H1 (cell line): ENCODE measurements around the gene CD8B2. TPM values are rescaled to one million over a fixed set of nuclear protein-coding genes. Genes with fewer than 3 reads are reported as not detected.

ENCODE experiments used
- CTCF ChIA-PET: fragments of 300-600 bp; sonication (Branson Sonifier 250); formaldehyde crosslinking; loops from one replicate; lab custom pipeline; 2021; ENCODE audit not compliant: partially characterized antibody; lab: Charles Lee
- POLR2A ChIA-PET: fragments of 300-600 bp; sonication (Branson Sonifier 250); formaldehyde crosslinking; loops from one replicate; lab custom pipeline; 2021; ENCODE audit warnings: inconsistent platforms; ENCODE audit not compliant: partially characterized antibody; lab: Charles Lee
- DNase-seq, 2 experiments: peaks; one replicate each; pipeline versions ENCODE4 v3.0.0 to v3.0.0-alpha.2; 2010 to 2022; ENCODE audit warnings: low spot score in 2 of 2, low read depth in 1 of 2, mixed read lengths in 1 of 2
- FAIRE-seq: peaks from 2 replicates; lab custom pipeline; 2011; peaks lifted over from hg19 to GRCh38; lab: Jason Lieb, UNC
- H2AFZ ChIP-seq: 2 replicates; pipeline ENCODE4 v1.8.1; 2012; ENCODE audit warnings: low read length, inconsistent platforms
- H2AK5ac ChIP-seq: 2 replicates; pipeline ENCODE4 v1.6.1; 2013; ENCODE audit warnings: low read depth, low read length
- H2BK120ac ChIP-seq: replicated peaks from 2 replicates; pipeline ENCODE3; 2013; ENCODE audit warnings: low read depth, low read length, inconsistent platforms
- H2BK12ac ChIP-seq: 2 replicates; pipeline ENCODE4 v1.6.1; 2013; ENCODE audit warnings: low read depth, low read length
- H2BK15ac ChIP-seq: 2 replicates; pipeline ENCODE4 v1.6.1; 2013; ENCODE audit warnings: low read length
- H2BK20ac ChIP-seq: 2 replicates; pipeline ENCODE4 v1.6.1; 2013; ENCODE audit warnings: low read length
- H2BK5ac ChIP-seq: 2 replicates; pipeline ENCODE4 v1.6.1; 2013; ENCODE audit warnings: low read depth, low read length
- H3K14ac ChIP-seq: 2 replicates; pipeline ENCODE4 v1.6.1; 2013; ENCODE audit warnings: inconsistent platforms; ENCODE audit not compliant: insufficient read length
- H3K18ac ChIP-seq: 2 replicates; pipeline ENCODE4 v1.6.1; 2013; ENCODE audit warnings: low read length; ENCODE audit errors: extremely low read depth
- H3K23ac ChIP-seq: 2 replicates; pipeline ENCODE4 v1.6.1; 2013; ENCODE audit warnings: inconsistent platforms; ENCODE audit not compliant: insufficient read length
- H3K23me2 ChIP-seq: 2 replicates; pipeline ENCODE4 v1.6.1; 2013; ENCODE audit warnings: low read depth, low read length
- H3K27ac ChIP-seq: 2 replicates; pipeline ENCODE4 v1.6.1; 2011; ENCODE audit warnings: low read depth, low read length, inconsistent platforms
- H3K27me3 ChIP-seq, 4 experiments: replicated peaks in 1 of 4; 1 replicate in 1 of 4; 2 replicates in 3 of 4; pipeline versions ENCODE4 v1.6.1 to v1.8.1; 2011 to 2013; ENCODE audit warnings: low read length in 3 of 4, mild to moderate bottlenecking in 3 of 4, inconsistent platforms in 2 of 4, mixed read lengths in 2 of 4, moderate library complexity in 1 of 4; ENCODE audit not compliant: control insufficient read depth in 3 of 4, insufficient read depth in 3 of 4; ENCODE audit errors: extremely low read depth in 1 of 4
- H3K36me3 ChIP-seq, 4 experiments: 2 replicates each; pipeline versions ENCODE4 v1.6.1 to v1.8.1; 2011 to 2013; ENCODE audit warnings: mild to moderate bottlenecking in 4 of 4, low read length in 3 of 4, moderate library complexity in 2 of 4, control low read depth in 1 of 4, inconsistent platforms in 1 of 4; ENCODE audit not compliant: insufficient read depth in 4 of 4, control insufficient read depth in 2 of 4
- H3K4ac ChIP-seq: replicated peaks from 2 replicates; pipeline ENCODE3; 2013; ENCODE audit warnings: low read length, low read depth, mixed read lengths, inconsistent platforms; ENCODE audit not compliant: insufficient read length
- H3K4me1 ChIP-seq, 4 experiments: replicated peaks in 1 of 4; 1 replicate in 1 of 4; 2 replicates in 3 of 4; pipeline versions ENCODE4 v1.6.1 to v1.8.1; 2011 to 2013; ENCODE audit warnings: low read length in 3 of 4, inconsistent platforms in 2 of 4, mixed read lengths in 1 of 4; ENCODE audit not compliant: insufficient read depth in 4 of 4, control insufficient read depth in 3 of 4
- H3K4me2 ChIP-seq, 2 experiments: 2 replicates each; pipeline versions ENCODE4 v1.6.1 to v1.8.1; 2011 to 2013; ENCODE audit warnings: low read depth in 2 of 2, low read length in 2 of 2, control low read depth in 1 of 2, inconsistent platforms in 1 of 2, mild to moderate bottlenecking in 1 of 2; ENCODE audit not compliant: insufficient read depth in 1 of 2
- H3K4me3 ChIP-seq, 4 experiments: fragments of 200-600, 300-600 bp in 1 of 4; sonication (generic), shearing (Covaris generic), sonication (Bioruptor Twin) in 1 of 4; 2 replicates each; pipeline versions ENCODE4 v1.5.1 to v1.8.1; 2011 to 2016; ENCODE audit warnings: low read length in 4 of 4, low read depth in 3 of 4, control low read depth in 2 of 4, inconsistent platforms in 2 of 4, mild to moderate bottlenecking in 2 of 4, mixed read lengths in 1 of 4, moderate library complexity in 1 of 4; ENCODE audit not compliant: insufficient read depth in 2 of 4; ENCODE audit errors: extremely low read depth in 1 of 4
- H3K56ac ChIP-seq: replicated peaks from 2 replicates; pipeline ENCODE3; 2013; ENCODE audit warnings: low read depth, mild to moderate bottlenecking, mixed read lengths, low read length, inconsistent platforms; ENCODE audit not compliant: insufficient read length
- H3K79me1 ChIP-seq: 2 replicates; pipeline ENCODE4 v1.6.1; 2013; ENCODE audit warnings: low read depth, low read length, control low read depth
- H3K79me2 ChIP-seq, 2 experiments: 2 replicates each; pipeline versions ENCODE4 v1.6.1 to v1.8.1; 2012 to 2013; ENCODE audit warnings: low read length in 2 of 2, mild to moderate bottlenecking in 2 of 2, inconsistent platforms in 1 of 2; ENCODE audit not compliant: insufficient read depth in 2 of 2, control insufficient read depth in 1 of 2
- H3K9ac ChIP-seq, 4 experiments: replicated peaks in 1 of 4; 1 replicate in 1 of 4; 2 replicates in 3 of 4; pipeline versions ENCODE4 v1.6.1 to v1.8.1; 2011 to 2013; ENCODE audit warnings: low read depth in 3 of 4, low read length in 3 of 4, control low read depth in 2 of 4, mild to moderate bottlenecking in 2 of 4, moderate library complexity in 2 of 4, inconsistent platforms in 1 of 4; ENCODE audit errors: extremely low read depth in 1 of 4
- H3K9me3 ChIP-seq, 2 experiments: 2 replicates each; pipeline versions ENCODE4 v1.6.1 to v1.8.1; 2012 to 2013; ENCODE audit warnings: mild to moderate bottlenecking in 2 of 2, moderate library complexity in 2 of 2, control low read depth in 1 of 2, inconsistent platforms in 1 of 2, low read depth in 1 of 2, low read length in 1 of 2, mixed read lengths in 1 of 2; ENCODE audit not compliant: insufficient read depth in 2 of 2
- H4K20me1 ChIP-seq, 2 experiments: replicated peaks in 1 of 2; 2 replicates each; pipeline versions ENCODE3 to v1.8.1; 2011 to 2013; ENCODE audit warnings: inconsistent platforms in 2 of 2, low read length in 2 of 2, mild to moderate bottlenecking in 1 of 2; ENCODE audit not compliant: insufficient read depth in 2 of 2, control insufficient read depth in 1 of 2
- H4K5ac ChIP-seq: 2 replicates; pipeline ENCODE4 v1.6.1; 2013; ENCODE audit warnings: low read length, low read depth, mixed read lengths, inconsistent platforms; ENCODE audit not compliant: insufficient read length
- H4K8ac ChIP-seq: 2 replicates; pipeline ENCODE4 v1.8.0; 2013; ENCODE audit warnings: mild to moderate bottlenecking, moderate library complexity, low read length, inconsistent platforms; ENCODE audit not compliant: insufficient read depth; ENCODE audit errors: extremely low read depth
- H4K91ac ChIP-seq: replicated peaks from 2 replicates; pipeline ENCODE3; 2013; ENCODE audit warnings: low read length, mixed read lengths, inconsistent platforms; ENCODE audit not compliant: insufficient read length
- CEBPB ChIP-seq: IDR thresholded peaks from 2 replicates; pipeline ENCODE4 v1.6.1; 2012; ENCODE audit warnings: low read depth, low read length
- EP300 ChIP-seq, 2 experiments: IDR thresholded peaks; 1 replicate in 1 of 2; 2 replicates in 1 of 2; pipeline ENCODE4 v1.6.1; 2011 to 2012; ENCODE audit warnings: low read depth in 2 of 2, low read length in 2 of 2, mild to moderate bottlenecking in 2 of 2, borderline replicate concordance in 1 of 2, inconsistent platforms in 1 of 2, moderate library complexity in 1 of 2
- EZH2 ChIP-seq: fragments of 200-600 bp; sonication (generic); IDR thresholded peaks from 2 replicates; pipeline ENCODE4 v1.7.1; 2012; ENCODE audit warnings: low read depth, mild to moderate bottlenecking, moderate library complexity, low read length, inconsistent platforms; ENCODE audit not compliant: severe bottlenecking
- JUN ChIP-seq: IDR thresholded peaks from 2 replicates; pipeline ENCODE4 v1.6.1; 2011; ENCODE audit warnings: low read depth, mild to moderate bottlenecking, improper control_type of control experiment, low read length
- SP1 ChIP-seq: IDR thresholded peaks from 2 replicates; pipeline ENCODE4 v1.6.1; 2011; ENCODE audit warnings: low read depth, low read length
- WGBS, 2 experiments: shearing (Covaris generic) in 1 of 2; methylation state at CpG; one replicate each; pipeline versions ENCODE4 v1.1.6 to v1.1.7; 2013 to 2015; ENCODE audit warnings: low lambda C conversion rate in 2 of 2, mixed read lengths in 2 of 2, inconsistent platforms in 1 of 2, low coverage in 1 of 2, missing lambda C conversion rate in 1 of 2; ENCODE audit not compliant: insufficient replicate concordance in 2 of 2, insufficient coverage in 1 of 2, insufficient read length in 1 of 2; ENCODE audit errors: extremely low coverage in 1 of 2, missing lambda C conversion rate in 1 of 2; 5-methylcytosine and 5-hydroxymethylcytosine counted together
- polyA plus RNA-seq, 7 experiments: library from polyadenylated mRNA; depleted of rRNA in 3 of 7; stranded (reverse) in 5 of 7; unstranded in 2 of 7; fragments of >200 nt in 5 of 7; fragments of 200-250 nt in 2 of 7; gene quantifications; 1 replicate in 5 of 7; 2 replicates in 1 of 7; 4 replicates in 1 of 7; pipeline versions ENCODE4 v1.2.1 to v1.2.3, GENCODE V29; 2011 to 2013; ENCODE audit warnings: missing spikeins in 2 of 7, mixed read lengths in 2 of 7
- total RNA-seq: library from RNA; stranded (reverse); fragmentation: NEBNext Ultra II Directional; extraction: Animal tissue kit (Norgen Biotek cat#: 25700); gene quantifications from 2 replicates; pipeline ENCODE4 v1.2.1, GENCODE V29; 2021

The CD8B2 gene
- total and polyA plus RNA-seq, 2 of the 8 experiments (the other 6 are each of a cell fraction or from before 2014, with no cell fraction given), result 0.03 TPM; not detected in 1

GRCh38 chr2:106521016-106521415 is 33.9 kb downstream of the CD8B2 start:
- Histone ChIP-seq H2BK15ac (no peak overlapping the region), H4K8ac (no peak overlapping the region), H4K91ac (no peak overlapping the region), H4K5ac (no peak overlapping the region), H2BK5ac (no peak overlapping the region), H3K4me3 (no peak overlapping the region), H3K4ac (no peak overlapping the region), H3K56ac (no peak overlapping the region), H3K23ac (no peak overlapping the region), H3K27ac (no peak overlapping the region), H2BK20ac (no peak overlapping the region), H3K79me1 (no peaks in the 10 kb centered on the region), H4K20me1 (no peaks in the 10 kb centered on the region), H3K9me3 (no peaks in the 10 kb centered on the region; a peak in 1 of 4 replicates), H3K36me3 (no peaks in the 10 kb centered on the region), H3K79me2 (no peaks in the 10 kb centered on the region), H3K23me2 (peaks cover 4% of the 10 kb centered on the region; the same call in 1 of the 2 replicates), H3K14ac (no peak overlapping the region), H2BK12ac (no peak overlapping the region), H3K4me1 (no peaks in the 10 kb centered on the region), H2BK120ac (no peak overlapping the region), H2AFZ (no peak overlapping the region), H3K27me3 (no peaks in the 10 kb centered on the region), H2AK5ac (no peak overlapping the region), H3K9ac (no peak overlapping the region), H3K4me2 (no peak overlapping the region), H3K18ac (no peak overlapping the region)
- 84% methylated on average over 9 of the region's 9 CpGs; no CpG with 5 or more reads in 1 of the 2 experiments for WGBS, 2 experiments
- FAIRE-seq (no peak), DNase-seq (no peak)
- ChIA-PET CTCF (no interaction called here), POLR2A (no interaction called here)
- TF ChIP-seq EZH2 (no peak), CEBPB (no peak), JUN (no peak), SP1 (no peak), EP300 (IDR thresholded peaks at IDR 0.05; ENCODE audit: borderline replicate concordance in 1 of 2, low read depth in 2 of 2, low read length in 2 of 2) (no peak)
